ENCODE data around the gene GOLPH3. TPM values are rescaled to one million over a fixed set of nuclear protein-coding genes. Genes with fewer than 3 reads are reported as not detected.

Gene GOLPH3
- polyA plus RNA-seq, 1 donor (not counting 4 experiments of a cell fraction or from before 2014, with no cell fraction given): 42.0 TPM

GRCh38 chr5:32136342-32136741 is 37.8 kb downstream of the GOLPH3 start:
- H3K9ac ChIP-seq (ENCODE audit: control insufficient read depth, extremely low read depth, insufficient read depth, low read length): no peak overlapping the region
- no peaks in the 10 kb centered on the region for H4K20me1 ChIP-seq (ENCODE audit: control insufficient read depth, extremely low read depth, insufficient read depth, low read length)
- H3K36me3 ChIP-seq (ENCODE audit: control insufficient read depth in 2 of 2, extremely low read depth in 1 of 2, insufficient read depth in 2 of 2, low read length in 2 of 2): peaks cover 9% of the 10 kb centered on the region in 2 experiments
- H3K4me3 ChIP-seq (ENCODE audit: control insufficient read depth in 2 of 3, extremely low read depth in 1 of 3, insufficient read depth in 2 of 3, low read depth in 1 of 3, low read length in 3 of 3): no peak overlapping the region
- no peaks in the 10 kb centered on the region for H3K9me1 ChIP-seq (ENCODE audit: control insufficient read depth, extremely low read depth, insufficient read depth, low read length)
- dilution Hi-C loops (cut with MboI; ENCODE audit: extremely low pct_ligation_motif_present, low sequenced_read_pairs): no loop called here
- H3K27me3 ChIP-seq (ENCODE audit: control insufficient read depth, extremely low read depth, insufficient read depth, low read length): no peaks in the 10 kb centered on the region
- peaks cover 28% of the 10 kb centered on the region for H3K79me2 ChIP-seq (ENCODE audit: control insufficient read depth, insufficient read depth, low read length)
- no peak overlapping the region for H3K27ac ChIP-seq (ENCODE audit: control insufficient read depth, insufficient read depth, low read length)
- no peak overlapping the region for H2AFZ ChIP-seq (ENCODE audit: control insufficient read depth, low read length)
- H3K4me1 ChIP-seq (ENCODE audit: control insufficient read depth, extremely low read depth, insufficient read depth, low read length): no peaks in the 10 kb centered on the region
- TF ChIP-seq EZH2 (IDR thresholded peaks at IDR 0.05; ENCODE audit: low read length): no peak
- TF ChIP-seq CTCF (optimal IDR thresholded peaks at IDR 0.05 in 1 of 3, IDR thresholded peaks at IDR 0.05 in 1 of 3, conservative IDR thresholded peaks at IDR 0.05 in 1 of 3; ENCODE audit: extremely low read depth in 1 of 3, insufficient read depth in 2 of 3, low read length in 3 of 3): no peak
- DNase-seq (ENCODE audit: low read depth, low spot score): no peak
- H3K4me2 ChIP-seq (ENCODE audit: control insufficient read depth, extremely low read depth, insufficient read depth, low read depth, low read length): no peak overlapping the region
- FAIRE-seq: no peak
- no peaks in the 10 kb centered on the region for H3K9me3 ChIP-seq (ENCODE audit: control insufficient read depth, low read depth, low read length)

- Histone ChIP-seq H3K9me3 (ENCODE audit: control insufficient read depth, low read depth, low read length) (no peaks in the 10 kb centered on the region), H3K9me1 (ENCODE audit: control insufficient read depth, extremely low read depth, insufficient read depth, low read length) (no peaks in the 10 kb centered on the region), H4K20me1 (ENCODE audit: control insufficient read depth, extremely low read depth, insufficient read depth, low read length) (no peaks in the 10 kb centered on the region), H3K36me3 (ENCODE audit: control insufficient read depth in 2 of 2, extremely low read depth in 1 of 2, insufficient read depth in 2 of 2, low read length in 2 of 2) (peaks cover 8 to 9% of the 10 kb centered on the region in 2 experiments), H3K4me1 (ENCODE audit: control insufficient read depth, extremely low read depth, insufficient read depth, low read length) (no peaks in the 10 kb centered on the region), H3K4me3 (ENCODE audit: control insufficient read depth in 2 of 3, extremely low read depth in 1 of 3, insufficient read depth in 2 of 3, low read depth in 1 of 3, low read length in 3 of 3) (no peak overlapping the region), H3K27ac (ENCODE audit: control insufficient read depth, insufficient read depth, low read length) (no peak overlapping the region), H3K4me2 (ENCODE audit: control insufficient read depth, extremely low read depth, insufficient read depth, low read depth, low read length) (no peak overlapping the region), H2AFZ (ENCODE audit: control insufficient read depth, low read length) (no peak overlapping the region), H3K9ac (ENCODE audit: control insufficient read depth, extremely low read depth, insufficient read depth, low read length) (no peak overlapping the region), H3K27me3 (ENCODE audit: control insufficient read depth, extremely low read depth, insufficient read depth, low read length) (no peaks in the 10 kb centered on the region), H3K79me2 (ENCODE audit: control insufficient read depth, insufficient read depth, low read length) (peaks cover 21% of the 10 kb centered on the region)
- FAIRE-seq (no peak), DNase-seq (ENCODE audit: low read depth, low spot score) (no peak)
- TF ChIP-seq CTCF (optimal IDR thresholded peaks at IDR 0.05 in 1 of 3, IDR thresholded peaks at IDR 0.05 in 1 of 3, conservative IDR thresholded peaks at IDR 0.05 in 1 of 3; ENCODE audit: extremely low read depth in 1 of 3, insufficient read depth in 2 of 3, low read length in 3 of 3) (no peak), EZH2 (IDR thresholded peaks at IDR 0.05; ENCODE audit: low read length) (no peak)
- dilution Hi-C loops (cut with MboI; ENCODE audit: extremely low pct_ligation_motif_present, low sequenced_read_pairs): no loop called here
Measured at GRCh38 chr5:32135086-32135485, 39.0 kb downstream of the GOLPH3 start.
